ENCODE results near the gene GABBR2.

Gene GABBR2

GRCh38 chr9:98721643-98722042 is 12.9 kb upstream of the GABBR2 start:
- DNase-seq (ENCODE audit: low read depth in 1 of 2, low spot score in 1 of 2) = no peak

GRCh38 chr9:98720402-98720801 is 11.7 kb upstream of the GABBR2 start:
- no peak for DNase-seq (ENCODE audit: low read depth in 1 of 2, low spot score in 1 of 2)

- DNase-seq (ENCODE audit: low read depth in 1 of 2, low spot score in 1 of 2) = no peak
Measured at GRCh38 chr9:98719055-98719454, 10.3 kb upstream of the GABBR2 start.

GRCh38 chr9:98714833-98715232 is 6.1 kb upstream of the GABBR2 start:
- no peak for DNase-seq (ENCODE audit: low read depth in 1 of 2, low spot score in 1 of 2)

- no peak for DNase-seq (ENCODE audit: low read depth in 1 of 2, low spot score in 1 of 2)
Measured at GRCh38 chr9:98712987-98713386, 4.3 kb upstream of the GABBR2 start.

GRCh38 chr9:98709968-98710965 is 1.5 kb upstream of the GABBR2 start:
- DNase-seq (ENCODE audit: low read depth in 1 of 2, low spot score in 1 of 2) = no peak

- no peak for DNase-seq (ENCODE audit: low read depth in 1 of 2, low spot score in 1 of 2)
Measured at GRCh38 chr9:98708103-98708932, 417 bp downstream of the GABBR2 start.

GRCh38 chr9:98707166-98708102 is 1.3 kb downstream of the GABBR2 start:
- no peak for DNase-seq (ENCODE audit: low read depth in 1 of 2, low spot score in 1 of 2)

GRCh38 chr9:98706651-98707165 is 2.0 kb downstream of the GABBR2 start:
- DNase-seq (ENCODE audit: low read depth in 1 of 2, low spot score in 1 of 2) = no peak

- no peak for DNase-seq (ENCODE audit: low read depth in 1 of 2, low spot score in 1 of 2)
Measured at GRCh38 chr9:98702835-98703380, 5.8 kb downstream of the GABBR2 start.

GRCh38 chr9:98702340-98702739 is 6.4 kb downstream of the GABBR2 start:
- DNase-seq (ENCODE audit: low read depth in 1 of 2, low spot score in 1 of 2) = no peak

- DNase-seq (ENCODE audit: low read depth in 1 of 2, low spot score in 1 of 2) = no peak
Measured at GRCh38 chr9:98701576-98701975, 7.2 kb downstream of the GABBR2 start.

GRCh38 chr9:98700801-98701200 is 7.9 kb downstream of the GABBR2 start:
- no peak for DNase-seq (ENCODE audit: low read depth in 1 of 2, low spot score in 1 of 2)

GRCh38 chr9:98698856-98699255 is 9.9 kb downstream of the GABBR2 start:
- DNase-seq (ENCODE audit: low read depth in 1 of 2, low spot score in 1 of 2) = no peak

GRCh38 chr9:98694943-98695342 is 13.8 kb downstream of the GABBR2 start:
- DNase-seq (ENCODE audit: low read depth in 1 of 2, low spot score in 1 of 2) = no peak

- DNase-seq (ENCODE audit: low read depth in 1 of 2, low spot score in 1 of 2) = no peak
Measured at GRCh38 chr9:98692392-98692791, 16.3 kb downstream of the GABBR2 start.

GRCh38 chr9:98691890-98692289 is 16.8 kb downstream of the GABBR2 start:
- no peak for DNase-seq (ENCODE audit: low read depth in 1 of 2, low spot score in 1 of 2)

GRCh38 chr9:98690686-98691085 is 18.0 kb downstream of the GABBR2 start:
- DNase-seq (ENCODE audit: low read depth in 1 of 2, low spot score in 1 of 2) = no peak

GRCh38 chr9:98688710-98689495 is 19.8 kb downstream of the GABBR2 start:
- DNase-seq (ENCODE audit: low read depth in 1 of 2, low spot score in 1 of 2) = no peak

GRCh38 chr9:98687911-98688310 is 20.8 kb downstream of the GABBR2 start:
- DNase-seq (ENCODE audit: low read depth in 1 of 2, low spot score in 1 of 2) = no peak

Data from activated CD4-positive, alpha-beta T cell treated with anti-CD3 and anti-CD28 coated beads, Interleukin-2, amount 50 U/mL, for 24 hours (primary cell).